Measurements from ENCODE around the gene ADIPOR2.

Gene ADIPOR2

DNA sequence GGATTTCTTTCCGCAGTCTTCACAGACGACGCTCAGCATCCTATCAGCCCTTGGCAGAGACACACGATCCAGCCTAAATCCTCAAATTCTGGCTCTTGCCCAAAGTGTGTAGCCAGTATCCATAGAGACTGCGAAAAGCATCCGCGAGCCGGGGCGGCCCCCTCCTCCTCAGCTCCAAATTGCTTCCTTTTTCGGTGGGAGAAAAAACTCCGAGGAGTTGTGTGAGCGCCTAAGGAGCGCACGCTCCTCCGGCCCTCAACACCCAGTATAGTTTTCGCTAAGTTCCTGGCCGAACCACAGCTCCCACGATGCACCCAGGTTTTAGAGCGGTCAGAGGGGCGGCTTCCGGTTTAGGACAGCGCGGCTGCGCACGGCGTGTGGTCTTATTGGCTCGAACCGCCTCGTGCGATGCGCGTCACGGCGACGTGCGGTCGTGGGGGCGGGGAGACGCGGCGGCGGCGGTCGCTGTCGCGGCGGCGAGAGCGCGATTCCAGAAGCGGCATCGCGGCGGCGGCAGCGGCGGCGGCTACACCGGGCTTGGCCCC lies at the start of gene ADIPOR2:
Gene ADIPOR2 (plus strand): TSS at position 493 of the 545 bp plus-strand sequence. CDS start 63,274 bp downstream, outside the sequence.
- peak; percentile 96 for DNase-seq (ENCODE audit: low read depth)
- H3K4me3 ChIP-seq (ENCODE audit: low read length) = peak within 1 kb of the TSS; percentile 89
- TF ChIP-seq CTCF (conservative IDR thresholded peaks at IDR 0.05; ENCODE audit: low read length) = no peak

DNA sequence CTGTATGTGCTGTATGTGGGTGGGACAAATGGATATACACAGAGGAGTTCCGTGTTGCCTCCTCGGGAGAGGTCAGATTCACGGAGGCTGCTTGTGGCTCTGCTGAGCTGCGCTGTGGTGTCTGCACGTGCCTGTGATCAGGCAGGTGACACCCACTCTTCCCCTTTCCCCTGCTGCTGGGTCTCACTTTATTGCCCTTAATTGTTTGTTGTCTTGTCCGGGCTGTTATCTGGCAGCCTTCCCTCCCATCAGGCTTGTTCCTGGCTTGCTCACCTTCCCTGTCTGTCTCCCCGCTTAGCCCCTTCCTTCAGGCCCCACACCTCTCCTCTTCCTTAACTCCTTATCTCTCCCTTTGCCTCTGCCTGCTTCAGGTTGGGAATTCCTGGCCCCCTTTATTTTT lies 48.4 kb upstream of the ADIPOR2 start:
- no peak overlapping the region for H3K4me3 ChIP-seq (ENCODE audit: low read length)
- TF ChIP-seq CTCF (conservative IDR thresholded peaks at IDR 0.05; ENCODE audit: low read length) = no peak
- DNase-seq (ENCODE audit: low read depth) = no peak

- H3K4me3 ChIP-seq (ENCODE audit: low read length) = no peak overlapping the region
- no peak for TF ChIP-seq CTCF (conservative IDR thresholded peaks at IDR 0.05; ENCODE audit: low read length)
- DNase-seq (ENCODE audit: low read depth) = no peak
Observed at GRCh38 chr12:1643043-1643442, 47.8 kb upstream of the ADIPOR2 start.

- H3K4me3 ChIP-seq (ENCODE audit: low read length) = no peak overlapping the region
- no peak for DNase-seq (ENCODE audit: low read depth)
- no peak for TF ChIP-seq CTCF (conservative IDR thresholded peaks at IDR 0.05; ENCODE audit: low read length)
Observed at GRCh38 chr12:1643905-1644533, 46.9 kb upstream of the ADIPOR2 start.

DNA sequence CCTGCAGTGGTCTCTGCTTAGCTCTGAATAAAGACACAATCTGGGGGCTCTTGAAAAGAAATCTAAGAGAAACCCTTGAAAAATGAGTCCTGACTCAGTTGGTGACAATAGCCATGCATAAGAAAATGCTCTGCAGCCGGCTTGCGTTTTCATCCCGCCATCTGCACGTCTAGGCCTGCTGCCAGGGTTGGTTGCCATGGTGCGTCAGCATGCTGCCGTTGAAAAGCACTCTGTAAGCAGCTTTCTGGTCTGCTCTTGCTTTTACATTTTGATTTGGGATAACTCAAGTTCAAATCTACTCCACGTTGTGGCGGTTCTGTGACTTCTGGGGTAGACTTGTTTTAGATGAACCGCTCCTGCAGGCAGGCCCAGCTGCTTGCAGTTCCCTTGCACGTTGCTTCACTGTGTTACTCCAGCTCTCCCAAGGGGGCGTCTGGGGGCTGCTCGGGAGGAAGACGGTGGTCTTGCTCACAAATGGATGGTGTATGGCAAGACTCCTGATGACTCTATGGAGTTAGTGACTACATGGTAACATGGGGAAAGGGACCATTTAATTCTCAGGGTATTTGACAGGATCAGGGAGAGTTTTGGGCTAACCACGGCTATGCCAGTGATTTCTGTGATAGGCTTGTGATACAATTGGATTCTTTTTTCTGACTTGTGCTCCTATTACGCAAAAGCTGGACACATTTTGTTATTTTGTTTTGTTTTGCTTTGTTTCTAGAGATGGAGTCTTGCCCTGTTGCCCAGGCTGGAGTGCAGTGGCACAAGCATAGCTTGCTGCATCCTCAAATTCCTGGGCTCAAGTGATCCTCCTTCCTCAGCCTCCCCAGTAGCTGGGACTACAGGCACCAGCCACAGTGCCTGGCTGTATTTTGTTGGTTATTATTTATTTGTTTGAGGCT lies 46.1 kb upstream of the ADIPOR2 start:
- DNase-seq (ENCODE audit: low read depth) = peak; percentile 85
- H3K4me3 ChIP-seq (ENCODE audit: low read length) = no peak overlapping the region

GRCh38 chr12:1645819-1646218 lies 45.1 kb upstream of the ADIPOR2 start:
- no peak for DNase-seq (ENCODE audit: low read depth)
- no peak overlapping the region for H3K4me3 ChIP-seq (ENCODE audit: low read length)
- no peak for TF ChIP-seq CTCF (conservative IDR thresholded peaks at IDR 0.05; ENCODE audit: low read length)

More for the DNA sequence above, 46.1 kb upstream of the ADIPOR2 start:
- TF ChIP-seq CTCF (conservative IDR thresholded peaks at IDR 0.05; ENCODE audit: low read length) = no peak
